ENCODE data around the gene PECR. TPM values are rescaled to one million over a fixed set of nuclear protein-coding genes. Genes with fewer than 3 reads are reported as not detected.
"Not testable (repeated sequence)": the region's sequence is repeated elsewhere in the genome, so short reads cannot be mapped to it uniquely, and the experiment has no call there.

The PECR gene
- total RNA-seq, 1 donor from 2014 or later, result 6.6 TPM

- no peak for TF ChIP-seq CTCF (IDR thresholded peaks at IDR 0.05)
- Mint-ChIP-seq H3K4me1 (ENCODE audit: unreplicated experiment) (peaks cover 11% of the 10 kb centered on the region), H3K27ac (ENCODE audit: unreplicated experiment) (no peak overlapping the region), H3K9me3 (ENCODE audit: unreplicated experiment) (no peaks in the 10 kb centered on the region), H3K4me3 (ENCODE audit: unreplicated experiment) (peak overlapping the region; percentile 82), H3K27me3 (ENCODE audit: unreplicated experiment) (no peaks in the 10 kb centered on the region), H3K36me3 (ENCODE audit: unreplicated experiment) (no peaks in the 10 kb centered on the region)
- DNase-seq (ENCODE audit: extremely low spot score, unreplicated experiment), result no peak
These were observed 69.3 kb downstream of the PECR start for GRCh38 chr2:216012133-216012829.

- not testable (repeated sequence) for H3K4me3 Mint-ChIP-seq (ENCODE audit: unreplicated experiment); H3K27me3 Mint-ChIP-seq (ENCODE audit: unreplicated experiment); DNase-seq (ENCODE audit: extremely low spot score, unreplicated experiment); H3K9me3 Mint-ChIP-seq (ENCODE audit: unreplicated experiment); H3K27ac Mint-ChIP-seq (ENCODE audit: unreplicated experiment); H3K36me3 Mint-ChIP-seq (ENCODE audit: unreplicated experiment)
- peaks cover 17% of the 10 kb centered on the region for H3K4me1 Mint-ChIP-seq (ENCODE audit: unreplicated experiment)
These were observed 72.4 kb downstream of the PECR start for GRCh38 chr2:216009215-216009614.

GRCh38 chr2:216008387-216008786 lies 73.2 kb downstream of the PECR start:
- Mint-ChIP-seq H3K27me3 (ENCODE audit: unreplicated experiment) (no peaks in the 10 kb centered on the region), H3K27ac (ENCODE audit: unreplicated experiment) (no peak overlapping the region), H3K4me3 (ENCODE audit: unreplicated experiment) (no peak overlapping the region), H3K36me3 (ENCODE audit: unreplicated experiment) (no peaks in the 10 kb centered on the region), H3K9me3 (ENCODE audit: unreplicated experiment) (no peaks in the 10 kb centered on the region), H3K4me1 (ENCODE audit: unreplicated experiment) (peaks cover 16% of the 10 kb centered on the region)
- DNase-seq (ENCODE audit: extremely low spot score, unreplicated experiment), result no peak
- no peak for TF ChIP-seq CTCF (IDR thresholded peaks at IDR 0.05)

- DNase-seq (ENCODE audit: extremely low spot score, unreplicated experiment), result no peak
- Mint-ChIP-seq H3K36me3 (ENCODE audit: unreplicated experiment) (no peaks in the 10 kb centered on the region), H3K9me3 (ENCODE audit: unreplicated experiment) (no peaks in the 10 kb centered on the region), H3K27ac (ENCODE audit: unreplicated experiment) (no peak overlapping the region), H3K27me3 (ENCODE audit: unreplicated experiment) (no peaks in the 10 kb centered on the region), H3K4me1 (ENCODE audit: unreplicated experiment) (peaks cover 16% of the 10 kb centered on the region), H3K4me3 (ENCODE audit: unreplicated experiment) (no peak overlapping the region)
- TF ChIP-seq CTCF (IDR thresholded peaks at IDR 0.05), result no peak
These were observed 75.4 kb downstream of the PECR start for GRCh38 chr2:216006164-216006663.

GRCh38 chr2:216004697-216005283 lies 76.8 kb downstream of the PECR start:
- H3K27me3 Mint-ChIP-seq (ENCODE audit: unreplicated experiment), result no peaks in the 10 kb centered on the region
- H3K9me3 Mint-ChIP-seq (ENCODE audit: unreplicated experiment), result no peaks in the 10 kb centered on the region
- H3K27ac Mint-ChIP-seq (ENCODE audit: unreplicated experiment), result no peak overlapping the region
- H3K4me3 Mint-ChIP-seq (ENCODE audit: unreplicated experiment), result no peak overlapping the region
- no peaks in the 10 kb centered on the region for H3K36me3 Mint-ChIP-seq (ENCODE audit: unreplicated experiment)
- DNase-seq (ENCODE audit: extremely low spot score, unreplicated experiment), result no peak
- no peak for TF ChIP-seq CTCF (IDR thresholded peaks at IDR 0.05)
- H3K4me1 Mint-ChIP-seq (ENCODE audit: unreplicated experiment), result peaks cover 16% of the 10 kb centered on the region

All from osteocyte (in vitro differentiated cells).